ENCODE results near the gene C1QL4. TPM values are rescaled to one million over a fixed set of nuclear protein-coding genes. Genes with fewer than 3 reads are reported as not detected.

Gene C1QL4
- total and polyA plus RNA-seq, 9 of the 15 experiments (the other 6 are each of a cell fraction or from before 2014, with no cell fraction given), result 0.08 to 2.1 (median 0.31) TPM

DNA sequence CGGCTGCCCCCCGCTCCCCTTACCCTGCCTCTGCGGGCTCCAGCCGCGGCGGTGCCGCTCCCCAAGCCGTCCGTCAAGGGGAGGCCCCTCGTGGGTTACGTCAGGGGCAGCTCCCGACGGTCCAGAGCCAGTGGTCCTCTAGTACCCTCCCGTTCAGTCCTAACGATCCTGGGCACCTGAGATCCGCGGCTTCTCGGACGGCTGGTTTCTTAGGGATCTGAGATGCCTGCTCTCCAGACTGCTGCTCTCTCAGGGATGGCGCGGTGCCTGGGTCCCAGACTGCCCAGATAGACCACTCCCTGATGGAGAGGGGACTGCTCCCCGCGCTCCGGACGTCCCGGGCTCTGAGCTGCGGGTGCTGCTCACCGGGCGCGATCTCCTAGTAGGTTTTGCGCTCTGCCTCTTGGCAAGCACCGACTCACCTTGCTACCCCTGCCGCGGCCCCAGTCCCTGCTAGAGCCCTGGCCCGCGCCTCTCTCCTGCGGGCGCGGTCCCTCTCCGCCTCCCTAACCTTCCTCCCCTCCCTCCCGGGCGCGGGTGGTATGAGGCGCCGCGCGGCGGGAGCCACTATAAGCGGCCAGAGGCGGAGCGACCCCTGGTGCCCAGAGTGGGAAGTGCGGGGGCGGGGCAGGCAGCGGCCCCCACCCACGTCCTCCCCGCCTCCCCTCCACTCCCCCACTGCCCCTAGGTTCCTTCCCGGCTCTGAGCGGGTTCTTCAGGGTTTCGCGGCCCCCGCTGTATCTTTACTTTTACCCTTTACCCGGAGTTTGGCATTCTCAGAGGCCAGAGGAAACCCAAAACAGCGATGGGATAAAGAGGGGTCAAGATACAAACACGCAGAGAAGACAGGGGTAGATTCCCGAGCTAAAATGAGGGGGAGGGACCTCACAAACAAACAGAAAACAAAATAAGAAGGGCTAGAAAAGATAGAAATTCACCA lies at the start of gene C1QL4 (continued):
- no peak for TF ChIP-seq ZNF740 (CRISPR knock-in tag; IDR thresholded peaks at IDR 0.05)
- TF ChIP-seq ZNF740 (tag; IDR thresholded peaks at IDR 0.05), result peak in 1 of 2 experiments; percentile 45; a peak in 1 of 4 replicates
- TF ChIP-seq EZH2 (IDR thresholded peaks at IDR 0.05; ENCODE audit: borderline replicate concordance, low read depth, low read length), result no peak
- no peak for TF ChIP-seq ZNF347 (CRISPR knock-in tag; IDR thresholded peaks at IDR 0.05; ENCODE audit: low read depth)
- TF ChIP-seq, protein P1, sequence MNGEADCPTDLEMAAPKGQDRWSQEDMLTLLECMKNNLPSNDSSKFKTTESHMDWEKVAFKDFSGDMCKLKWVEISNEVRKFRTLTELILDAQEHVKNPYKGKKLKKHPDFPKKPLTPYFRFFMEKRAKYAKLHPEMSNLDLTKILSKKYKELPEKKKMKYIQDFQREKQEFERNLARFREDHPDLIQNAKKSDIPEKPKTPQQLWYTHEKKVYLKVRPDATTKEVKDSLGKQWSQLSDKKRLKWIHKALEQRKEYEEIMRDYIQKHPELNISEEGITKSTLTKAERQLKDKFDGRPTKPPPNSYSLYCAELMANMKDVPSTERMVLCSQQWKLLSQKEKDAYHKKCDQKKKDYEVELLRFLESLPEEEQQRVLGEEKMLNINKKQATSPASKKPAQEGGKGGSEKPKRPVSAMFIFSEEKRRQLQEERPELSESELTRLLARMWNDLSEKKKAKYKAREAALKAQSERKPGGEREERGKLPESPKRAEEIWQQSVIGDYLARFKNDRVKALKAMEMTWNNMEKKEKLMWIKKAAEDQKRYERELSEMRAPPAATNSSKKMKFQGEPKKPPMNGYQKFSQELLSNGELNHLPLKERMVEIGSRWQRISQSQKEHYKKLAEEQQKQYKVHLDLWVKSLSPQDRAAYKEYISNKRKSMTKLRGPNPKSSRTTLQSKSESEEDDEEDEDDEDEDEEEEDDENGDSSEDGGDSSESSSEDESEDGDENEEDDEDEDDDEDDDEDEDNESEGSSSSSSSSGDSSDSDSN (IDR thresholded peaks at IDR 0.05; ENCODE audit: borderline replicate concordance in 1 of 2, low read depth in 2 of 2, low read length in 2 of 2), result peak; percentile 80 to 89; a peak in 2 of 4 replicates
- TF ChIP-seq ZNF77 (CRISPR knock-in tag; IDR thresholded peaks at IDR 0.05), result no peak
- TF ChIP-seq TEAD1 (CRISPR knock-in tag; IDR thresholded peaks at IDR 0.05), result peak in 1 of 2 experiments; percentile 41; a peak in 1 of 4 replicates
- TF ChIP-seq ZNF253 (CRISPR knock-in tag; conservative IDR thresholded peaks at IDR 0.05), result no peak
- no peak for TF ChIP-seq HOMEZ (CRISPR knock-in tag; IDR thresholded peaks at IDR 0.05)
- no peak for TF ChIP-seq PHTF2 (CRISPR knock-in tag; IDR thresholded peaks at IDR 0.05)
- 0 out of 2 replicates have a peak, but pooled peaks have one; percentile 26 for TF ChIP-seq AFF4 (CRISPR knock-in tag; IDR thresholded peaks at IDR 0.05)
- TF ChIP-seq NFATC3 (IDR thresholded peaks at IDR 0.05), result no peak
- TF ChIP-seq RB1 (IDR thresholded peaks at IDR 0.05; ENCODE audit: low read depth), result peak; percentile 92
- TF ChIP-seq CREB1 (IDR thresholded peaks at IDR 0.05), result peak; percentile 46
- no peak for TF ChIP-seq CREB1 (CRISPR knock-in tag; IDR thresholded peaks at IDR 0.05)
- no peak for TF ChIP-seq MEF2D (tag; conservative IDR thresholded peaks at IDR 0.05; ENCODE audit: low read depth)
- TF ChIP-seq SIX5 (IDR thresholded peaks at IDR 0.05; ENCODE audit: borderline replicate concordance in 1 of 2, insufficient read depth in 1 of 2, low read depth in 1 of 2, low read length in 2 of 2), result no peak

Measured in K562 (cell line).